ENCODE measurements around the gene RRP8.

RRP8 gene

GRCh38 chr11:6576471-6577373, 26.7 kb downstream of the RRP8 start:
- TF ChIP-seq CTCF (conservative IDR thresholded peaks at IDR 0.05; ENCODE audit: low read depth, low read length): no peak
- no peak overlapping the region for H3K4me3 ChIP-seq (ENCODE audit: low read depth, low read length)
- DNase-seq (ENCODE audit: low read depth): peak; percentile 66

- no peak for TF ChIP-seq CTCF (conservative IDR thresholded peaks at IDR 0.05; ENCODE audit: low read depth, low read length)
- no peak for DNase-seq (ENCODE audit: low read depth)
- H3K4me3 ChIP-seq (ENCODE audit: low read depth, low read length): no peak overlapping the region
Observed at GRCh38 chr11:6574816-6575715, 28.4 kb downstream of the RRP8 start.

GRCh38 chr11:6572215-6572614, 31.2 kb downstream of the RRP8 start:
- H3K4me3 ChIP-seq (ENCODE audit: low read depth, low read length): no peak overlapping the region
- TF ChIP-seq CTCF (conservative IDR thresholded peaks at IDR 0.05; ENCODE audit: low read depth, low read length): no peak
- DNase-seq (ENCODE audit: low read depth): peak; percentile 79

- no peak for DNase-seq (ENCODE audit: low read depth)
- TF ChIP-seq CTCF (conservative IDR thresholded peaks at IDR 0.05; ENCODE audit: low read depth, low read length): peak; percentile 2
- no peak overlapping the region for H3K4me3 ChIP-seq (ENCODE audit: low read depth, low read length)
Observed at GRCh38 chr11:6571434-6572008, 31.9 kb downstream of the RRP8 start.

- no peak for TF ChIP-seq CTCF (conservative IDR thresholded peaks at IDR 0.05; ENCODE audit: low read depth, low read length)
- H3K4me3 ChIP-seq (ENCODE audit: low read depth, low read length): no peak overlapping the region
- no peak for DNase-seq (ENCODE audit: low read depth)
Observed at GRCh38 chr11:6570691-6571427, 32.6 kb downstream of the RRP8 start.

- TF ChIP-seq CTCF (conservative IDR thresholded peaks at IDR 0.05; ENCODE audit: low read depth, low read length): no peak
- no peak for DNase-seq (ENCODE audit: low read depth)
- H3K4me3 ChIP-seq (ENCODE audit: low read depth, low read length): no peak overlapping the region
Observed at GRCh38 chr11:6569706-6570105, 33.7 kb downstream of the RRP8 start.
